HG02588 (cell line): ENCODE measurements around the gene DNAH11.
A peak's percentile ranks its signal among the peaks of the same experiment; 100 is the strongest.
"Not testable (repeated sequence)": the region's sequence is repeated elsewhere in the genome, so short reads cannot be mapped to it uniquely, and the experiment has no call there.

ENCODE experiments used
- ATAC-seq: cut with Tn5 transposase; IDR thresholded peaks from one replicate; pipeline ENCODE4 v1.9.1; 2021; ENCODE audit warnings: mild to moderate bottlenecking, moderate library complexity; ENCODE audit not compliant: unreplicated experiment

DNAH11 gene

GRCh38 chr7:21542891-21543527 is at the start of gene DNAH11:
DNAH11 (plus strand) TSS chr7:21543039; CDS start chr7:21543246, 207 bp downstream.
- peak; percentile 55 for ATAC-seq

- ATAC-seq = no peak
Measured at GRCh38 chr7:21495731-21496130, 47.1 kb upstream of the DNAH11 start.

- ATAC-seq = no peak
Measured at GRCh38 chr7:21497072-21497471, 45.8 kb upstream of the DNAH11 start.

GRCh38 chr7:21500117-21500832 is 42.6 kb upstream of the DNAH11 start:
- no peak for ATAC-seq

GRCh38 chr7:21504021-21504420 is 38.8 kb upstream of the DNAH11 start:
- ATAC-seq = no peak

GRCh38 chr7:21507627-21508343 is 35.1 kb upstream of the DNAH11 start:
- ATAC-seq = no peak

GRCh38 chr7:21508538-21508937 is 34.3 kb upstream of the DNAH11 start:
- no peak for ATAC-seq

- ATAC-seq = no peak
Measured at GRCh38 chr7:21514062-21514461, 28.8 kb upstream of the DNAH11 start.

- no peak for ATAC-seq
Measured at GRCh38 chr7:21524680-21525079, 18.2 kb upstream of the DNAH11 start.

GRCh38 chr7:21526007-21526406 is 16.8 kb upstream of the DNAH11 start:
- no peak for ATAC-seq

- ATAC-seq = no peak
Measured at GRCh38 chr7:21526448-21526847, 16.4 kb upstream of the DNAH11 start.

GRCh38 chr7:21532485-21532884 is 10.4 kb upstream of the DNAH11 start:
- ATAC-seq = not testable (repeated sequence)

- not testable (repeated sequence) for ATAC-seq
Measured at GRCh38 chr7:21533646-21534045, 9.2 kb upstream of the DNAH11 start.

- not testable (repeated sequence) for ATAC-seq
Measured at GRCh38 chr7:21536445-21537118, 6.3 kb upstream of the DNAH11 start.

- no peak for ATAC-seq
Measured at GRCh38 chr7:21538936-21539495, 3.8 kb upstream of the DNAH11 start.

- no peak for ATAC-seq
Measured at GRCh38 chr7:21543528-21544302, 876 bp downstream of the DNAH11 start.

- no peak for ATAC-seq
Measured at GRCh38 chr7:21544303-21544656, 1.4 kb downstream of the DNAH11 start.

- ATAC-seq = no peak
Measured at GRCh38 chr7:21544715-21545114, 1.9 kb downstream of the DNAH11 start.

- no peak for ATAC-seq
Measured at GRCh38 chr7:21547501-21547900, 4.7 kb downstream of the DNAH11 start.

GRCh38 chr7:21548491-21548890 is 5.7 kb downstream of the DNAH11 start:
- no peak for ATAC-seq
